Activated CD4-positive, alpha-beta T cell treated with anti-CD3 and anti-CD28 coated beads, Interleukin-2, Interleukin-6, amounts not matched to agents 100 ng/mL and 50 ng/mL, durations not matched to agents 16 hours and 8 hours (primary cell): ENCODE data around the gene ERCC8.
A peak's percentile ranks its signal among the peaks of the same experiment; 100 is the strongest.
"Not testable (repeated sequence)": the region's sequence is repeated elsewhere in the genome, so short reads cannot be mapped to it uniquely, and the experiment has no call there.

ENCODE experiments used
- DNase-seq: peaks from one replicate; pipeline ENCODE4 v3.0.0-alpha.2; 2020

ERCC8 gene

GRCh38 chr5:60944904-60945812 lies at the start of gene ERCC8, which contains the start of gene NDUFAF2:
Gene ERCC8, minus strand, starts transcription at chr5:60945070. Its CDS starts 62 bp downstream, at chr5:60945008.
Gene NDUFAF2, plus strand, starts transcription at chr5:60945205. Its CDS starts 51 bp downstream, at chr5:60945256.
- DNase-seq, result peak; percentile 93

- no peak for DNase-seq
Observed at GRCh38 chr5:60993875-60994571, 49.2 kb upstream of the ERCC8 start.

GRCh38 chr5:60993425-60993824 lies 48.6 kb upstream of the ERCC8 start:
- no peak for DNase-seq

GRCh38 chr5:60992871-60993270 lies 48.0 kb upstream of the ERCC8 start:
- no peak for DNase-seq

- DNase-seq, result no peak
Observed at GRCh38 chr5:60989790-60990189, 44.9 kb upstream of the ERCC8 start.

- not testable (repeated sequence) for DNase-seq
Observed at GRCh38 chr5:60982127-60982526, 37.3 kb upstream of the ERCC8 start.

GRCh38 chr5:60980511-60980910 lies 35.6 kb upstream of the ERCC8 start:
- DNase-seq, result no peak

GRCh38 chr5:60978968-60979367 lies 34.1 kb upstream of the ERCC8 start:
- DNase-seq, result no peak

GRCh38 chr5:60977956-60978737 lies 33.3 kb upstream of the ERCC8 start:
- DNase-seq, result no peak

- peak; percentile 50 for DNase-seq
Observed at GRCh38 chr5:60972231-60972630, 27.4 kb upstream of the ERCC8 start.

- DNase-seq, result no peak
Observed at GRCh38 chr5:60961685-60962084, 16.8 kb upstream of the ERCC8 start.

GRCh38 chr5:60960591-60960990 lies 15.7 kb upstream of the ERCC8 start:
- no peak for DNase-seq

- DNase-seq, result peak; percentile 4
Observed at GRCh38 chr5:60959156-60959555, 14.3 kb upstream of the ERCC8 start.

- DNase-seq, result no peak
Observed at GRCh38 chr5:60958712-60959111, 13.8 kb upstream of the ERCC8 start.

- no peak for DNase-seq
Observed at GRCh38 chr5:60958088-60958487, 13.2 kb upstream of the ERCC8 start.

GRCh38 chr5:60955239-60955638 lies 10.4 kb upstream of the ERCC8 start:
- DNase-seq, result no peak

GRCh38 chr5:60948738-60949137 lies 3.9 kb upstream of the ERCC8 start:
- no peak for DNase-seq

GRCh38 chr5:60945813-60946187 lies 930 bp upstream of the ERCC8 start:
- peak; percentile 37 for DNase-seq

- no peak for DNase-seq
Observed at GRCh38 chr5:60943624-60944023, 1.2 kb downstream of the ERCC8 start.

GRCh38 chr5:60929024-60929423 lies 15.8 kb downstream of the ERCC8 start:
- DNase-seq, result no peak

GRCh38 chr5:60927450-60927849 lies 17.4 kb downstream of the ERCC8 start:
- DNase-seq, result no peak

- no peak for DNase-seq
Observed at GRCh38 chr5:60918466-60918865, 26.4 kb downstream of the ERCC8 start.

- DNase-seq, result no peak
Observed at GRCh38 chr5:60916646-60917045, 28.2 kb downstream of the ERCC8 start.
